H1 (cell line): ENCODE results near the gene NOL3. TPM values are rescaled to one million over a fixed set of nuclear protein-coding genes. Genes with fewer than 3 reads are reported as not detected.

Experiments
- CTCF ChIA-PET: fragments of 300-600 bp; sonication (Branson Sonifier 250); formaldehyde crosslinking; loops from one replicate; lab custom pipeline; 2021; ENCODE audit not compliant: partially characterized antibody; lab: Charles Lee
- POLR2A ChIA-PET: fragments of 300-600 bp; sonication (Branson Sonifier 250); formaldehyde crosslinking; loops from one replicate; lab custom pipeline; 2021; ENCODE audit warnings: inconsistent platforms; ENCODE audit not compliant: partially characterized antibody; lab: Charles Lee
- DNase-seq, 2 experiments: peaks; one replicate each; pipeline versions ENCODE4 v3.0.0 to v3.0.0-alpha.2; 2010 to 2022; ENCODE audit warnings: low spot score in 2 of 2, low read depth in 1 of 2, mixed read lengths in 1 of 2
- FAIRE-seq: peaks from 2 replicates; lab custom pipeline; 2011; peaks lifted over from hg19 to GRCh38; lab: Jason Lieb, UNC
- H2AFZ ChIP-seq: 2 replicates; pipeline ENCODE4 v1.8.1; 2012; ENCODE audit warnings: low read length, inconsistent platforms
- H2AK5ac ChIP-seq: 2 replicates; pipeline ENCODE4 v1.6.1; 2013; ENCODE audit warnings: low read depth, low read length
- H2BK120ac ChIP-seq: replicated peaks from 2 replicates; pipeline ENCODE3; 2013; ENCODE audit warnings: low read depth, low read length, inconsistent platforms
- H2BK12ac ChIP-seq: 2 replicates; pipeline ENCODE4 v1.6.1; 2013; ENCODE audit warnings: low read depth, low read length
- H2BK15ac ChIP-seq: 2 replicates; pipeline ENCODE4 v1.6.1; 2013; ENCODE audit warnings: low read length
- H2BK20ac ChIP-seq: 2 replicates; pipeline ENCODE4 v1.6.1; 2013; ENCODE audit warnings: low read length
- H2BK5ac ChIP-seq: 2 replicates; pipeline ENCODE4 v1.6.1; 2013; ENCODE audit warnings: low read depth, low read length
- H3K14ac ChIP-seq: 2 replicates; pipeline ENCODE4 v1.6.1; 2013; ENCODE audit warnings: inconsistent platforms; ENCODE audit not compliant: insufficient read length
- H3K18ac ChIP-seq: 2 replicates; pipeline ENCODE4 v1.6.1; 2013; ENCODE audit warnings: low read length; ENCODE audit errors: extremely low read depth
- H3K23ac ChIP-seq: 2 replicates; pipeline ENCODE4 v1.6.1; 2013; ENCODE audit warnings: inconsistent platforms; ENCODE audit not compliant: insufficient read length
- H3K23me2 ChIP-seq: 2 replicates; pipeline ENCODE4 v1.6.1; 2013; ENCODE audit warnings: low read depth, low read length
- H3K27ac ChIP-seq: 2 replicates; pipeline ENCODE4 v1.6.1; 2011; ENCODE audit warnings: low read depth, low read length, inconsistent platforms
- H3K27me3 ChIP-seq, 4 experiments: replicated peaks in 1 of 4; 1 replicate in 1 of 4; 2 replicates in 3 of 4; pipeline versions ENCODE4 v1.6.1 to v1.8.1; 2011 to 2013; ENCODE audit warnings: low read length in 3 of 4, mild to moderate bottlenecking in 3 of 4, inconsistent platforms in 2 of 4, mixed read lengths in 2 of 4, moderate library complexity in 1 of 4; ENCODE audit not compliant: control insufficient read depth in 3 of 4, insufficient read depth in 3 of 4; ENCODE audit errors: extremely low read depth in 1 of 4
- H3K36me3 ChIP-seq, 4 experiments: 2 replicates each; pipeline versions ENCODE4 v1.6.1 to v1.8.1; 2011 to 2013; ENCODE audit warnings: mild to moderate bottlenecking in 4 of 4, low read length in 3 of 4, moderate library complexity in 2 of 4, control low read depth in 1 of 4, inconsistent platforms in 1 of 4; ENCODE audit not compliant: insufficient read depth in 4 of 4, control insufficient read depth in 2 of 4
- H3K4ac ChIP-seq: replicated peaks from 2 replicates; pipeline ENCODE3; 2013; ENCODE audit warnings: low read length, low read depth, mixed read lengths, inconsistent platforms; ENCODE audit not compliant: insufficient read length
- H3K4me1 ChIP-seq, 4 experiments: replicated peaks in 1 of 4; 1 replicate in 1 of 4; 2 replicates in 3 of 4; pipeline versions ENCODE4 v1.6.1 to v1.8.1; 2011 to 2013; ENCODE audit warnings: low read length in 3 of 4, inconsistent platforms in 2 of 4, mixed read lengths in 1 of 4; ENCODE audit not compliant: insufficient read depth in 4 of 4, control insufficient read depth in 3 of 4
- H3K4me2 ChIP-seq, 2 experiments: 2 replicates each; pipeline versions ENCODE4 v1.6.1 to v1.8.1; 2011 to 2013; ENCODE audit warnings: low read depth in 2 of 2, low read length in 2 of 2, control low read depth in 1 of 2, inconsistent platforms in 1 of 2, mild to moderate bottlenecking in 1 of 2; ENCODE audit not compliant: insufficient read depth in 1 of 2
- H3K4me3 ChIP-seq, 4 experiments: fragments of 200-600, 300-600 bp in 1 of 4; sonication (generic), shearing (Covaris generic), sonication (Bioruptor Twin) in 1 of 4; 2 replicates each; pipeline versions ENCODE4 v1.5.1 to v1.8.1; 2011 to 2016; ENCODE audit warnings: low read length in 4 of 4, low read depth in 3 of 4, control low read depth in 2 of 4, inconsistent platforms in 2 of 4, mild to moderate bottlenecking in 2 of 4, mixed read lengths in 1 of 4, moderate library complexity in 1 of 4; ENCODE audit not compliant: insufficient read depth in 2 of 4; ENCODE audit errors: extremely low read depth in 1 of 4
- H3K56ac ChIP-seq: replicated peaks from 2 replicates; pipeline ENCODE3; 2013; ENCODE audit warnings: low read depth, mild to moderate bottlenecking, mixed read lengths, low read length, inconsistent platforms; ENCODE audit not compliant: insufficient read length
- H3K79me1 ChIP-seq: 2 replicates; pipeline ENCODE4 v1.6.1; 2013; ENCODE audit warnings: low read depth, low read length, control low read depth
- H3K79me2 ChIP-seq, 2 experiments: 2 replicates each; pipeline versions ENCODE4 v1.6.1 to v1.8.1; 2012 to 2013; ENCODE audit warnings: low read length in 2 of 2, mild to moderate bottlenecking in 2 of 2, inconsistent platforms in 1 of 2; ENCODE audit not compliant: insufficient read depth in 2 of 2, control insufficient read depth in 1 of 2
- H3K9ac ChIP-seq, 4 experiments: replicated peaks in 1 of 4; 1 replicate in 1 of 4; 2 replicates in 3 of 4; pipeline versions ENCODE4 v1.6.1 to v1.8.1; 2011 to 2013; ENCODE audit warnings: low read depth in 3 of 4, low read length in 3 of 4, control low read depth in 2 of 4, mild to moderate bottlenecking in 2 of 4, moderate library complexity in 2 of 4, inconsistent platforms in 1 of 4; ENCODE audit errors: extremely low read depth in 1 of 4
- H3K9me3 ChIP-seq, 2 experiments: 2 replicates each; pipeline versions ENCODE4 v1.6.1 to v1.8.1; 2012 to 2013; ENCODE audit warnings: mild to moderate bottlenecking in 2 of 2, moderate library complexity in 2 of 2, control low read depth in 1 of 2, inconsistent platforms in 1 of 2, low read depth in 1 of 2, low read length in 1 of 2, mixed read lengths in 1 of 2; ENCODE audit not compliant: insufficient read depth in 2 of 2
- H4K20me1 ChIP-seq, 2 experiments: replicated peaks in 1 of 2; 2 replicates each; pipeline versions ENCODE3 to v1.8.1; 2011 to 2013; ENCODE audit warnings: inconsistent platforms in 2 of 2, low read length in 2 of 2, mild to moderate bottlenecking in 1 of 2; ENCODE audit not compliant: insufficient read depth in 2 of 2, control insufficient read depth in 1 of 2
- H4K5ac ChIP-seq: 2 replicates; pipeline ENCODE4 v1.6.1; 2013; ENCODE audit warnings: low read length, low read depth, mixed read lengths, inconsistent platforms; ENCODE audit not compliant: insufficient read length
- H4K8ac ChIP-seq: 2 replicates; pipeline ENCODE4 v1.8.0; 2013; ENCODE audit warnings: mild to moderate bottlenecking, moderate library complexity, low read length, inconsistent platforms; ENCODE audit not compliant: insufficient read depth; ENCODE audit errors: extremely low read depth
- H4K91ac ChIP-seq: replicated peaks from 2 replicates; pipeline ENCODE3; 2013; ENCODE audit warnings: low read length, mixed read lengths, inconsistent platforms; ENCODE audit not compliant: insufficient read length
- WGBS, 2 experiments: shearing (Covaris generic) in 1 of 2; methylation state at CpG; one replicate each; pipeline versions ENCODE4 v1.1.6 to v1.1.7; 2013 to 2015; ENCODE audit warnings: low lambda C conversion rate in 2 of 2, mixed read lengths in 2 of 2, inconsistent platforms in 1 of 2, low coverage in 1 of 2, missing lambda C conversion rate in 1 of 2; ENCODE audit not compliant: insufficient replicate concordance in 2 of 2, insufficient coverage in 1 of 2, insufficient read length in 1 of 2; ENCODE audit errors: extremely low coverage in 1 of 2, missing lambda C conversion rate in 1 of 2; 5-methylcytosine and 5-hydroxymethylcytosine counted together
- polyA plus RNA-seq, 7 experiments: library from polyadenylated mRNA; depleted of rRNA in 3 of 7; stranded (reverse) in 5 of 7; unstranded in 2 of 7; fragments of >200 nt in 5 of 7; fragments of 200-250 nt in 2 of 7; gene quantifications; 1 replicate in 5 of 7; 2 replicates in 1 of 7; 4 replicates in 1 of 7; pipeline versions ENCODE4 v1.2.1 to v1.2.3, GENCODE V29; 2011 to 2013; ENCODE audit warnings: missing spikeins in 2 of 7, mixed read lengths in 2 of 7
- total RNA-seq: library from RNA; stranded (reverse); fragmentation: NEBNext Ultra II Directional; extraction: Animal tissue kit (Norgen Biotek cat#: 25700); gene quantifications from 2 replicates; pipeline ENCODE4 v1.2.1, GENCODE V29; 2021

NOL3 gene
- total and polyA plus RNA-seq, 2 of the 8 experiments (the other 6 are each of a cell fraction or from before 2014, with no cell fraction given) = 2.2 to 4.6 TPM

- DNase-seq = no peak
- H2BK5ac ChIP-seq = no peak overlapping the region
Observed at GRCh38 chr16:67210069-67210937, 40.0 kb downstream of the NOL3 start.

More at GRCh38 chr16:67210069-67210937, 40.0 kb downstream of the NOL3 start:
- WGBS, 2 experiments = 84% methylated on average over 25 of the region's 25 CpGs; no CpG with 5 or more reads in 1 of the 2 experiments
- no peak overlapping the region for H2BK12ac ChIP-seq
- no peak overlapping the region for H2AFZ ChIP-seq
- no peak overlapping the region for H3K4me3 ChIP-seq
- H4K20me1 ChIP-seq = no peaks in the 10 kb centered on the region
- no peak overlapping the region for H3K14ac ChIP-seq
- no peak overlapping the region for H3K4ac ChIP-seq
- no peak overlapping the region for H3K4me2 ChIP-seq
- no peak overlapping the region for H3K9ac ChIP-seq
- no peak overlapping the region for H3K27ac ChIP-seq
- no peaks in the 10 kb centered on the region for H3K79me2 ChIP-seq
- no peak overlapping the region for H4K91ac ChIP-seq
- H2BK15ac ChIP-seq = no peak overlapping the region
- FAIRE-seq = no peak
- 0 out of 2 replicates have a peak overlapping the region, but pooled peaks have one; percentile 13 for H2AK5ac ChIP-seq
- H4K8ac ChIP-seq = no peak overlapping the region
- H3K79me1 ChIP-seq = no peaks in the 10 kb centered on the region
- peaks cover 0 to 9% (median 6%) of the 10 kb centered on the region in 4 experiments; a peak in 4 of 7 replicates for H3K27me3 ChIP-seq
- no peaks in the 10 kb centered on the region for H3K9me3 ChIP-seq
- no peaks in the 10 kb centered on the region for H3K23me2 ChIP-seq
- H3K56ac ChIP-seq = no peak overlapping the region
- H4K5ac ChIP-seq = no peak overlapping the region
- no peak overlapping the region for H2BK120ac ChIP-seq
- ChIA-PET CTCF (interaction anchor here (1.3 to 8.9 kb wide), 7 partner anchors 13 to 259 kb away, joined by 3 to 111 read pairs (median 6); partner anchors contain the start of genes E2F4, ELMO3, NOL3 and TMEM208), POLR2A (interaction anchor here (0.6 to 4.3 kb wide), 4 partner anchors 10 to 174 kb away, joined by 4 to 20 read pairs (median 4); partner anchors contain the start of gene TMEM208)
- peaks cover 0 to 10% (median 1%) of the 10 kb centered on the region in 4 experiments; a peak in 2 of 7 replicates for H3K4me1 ChIP-seq
- H3K23ac ChIP-seq = no peak overlapping the region
- H3K18ac ChIP-seq = no peak overlapping the region
- no peak overlapping the region for H2BK20ac ChIP-seq
- H3K36me3 ChIP-seq = no peaks in the 10 kb centered on the region
